Epithelial cell of esophagus (primary cell): ENCODE measurements around the gene GNG12.

Experiments
- DNase-seq: peaks from one replicate; pipeline ENCODE4 v3.0.0; 2010; ENCODE audit warnings: low read depth
- H3K4me3 ChIP-seq: 2 replicates; pipeline ENCODE4 v1.5.1; 2011; ENCODE audit warnings: mild to moderate bottlenecking, low read length, control low read depth
- TF ChIP-seq, protein P1 (sequence below): IDR thresholded peaks from 2 replicates; pipeline ENCODE4 v1.5.1; 2011; ENCODE audit warnings: low read depth, mild to moderate bottlenecking, low read length, control low read depth, inconsistent platforms; ENCODE audit not compliant: insufficient read depth; ENCODE audit errors: missing control alignments

Gene GNG12

DNA sequence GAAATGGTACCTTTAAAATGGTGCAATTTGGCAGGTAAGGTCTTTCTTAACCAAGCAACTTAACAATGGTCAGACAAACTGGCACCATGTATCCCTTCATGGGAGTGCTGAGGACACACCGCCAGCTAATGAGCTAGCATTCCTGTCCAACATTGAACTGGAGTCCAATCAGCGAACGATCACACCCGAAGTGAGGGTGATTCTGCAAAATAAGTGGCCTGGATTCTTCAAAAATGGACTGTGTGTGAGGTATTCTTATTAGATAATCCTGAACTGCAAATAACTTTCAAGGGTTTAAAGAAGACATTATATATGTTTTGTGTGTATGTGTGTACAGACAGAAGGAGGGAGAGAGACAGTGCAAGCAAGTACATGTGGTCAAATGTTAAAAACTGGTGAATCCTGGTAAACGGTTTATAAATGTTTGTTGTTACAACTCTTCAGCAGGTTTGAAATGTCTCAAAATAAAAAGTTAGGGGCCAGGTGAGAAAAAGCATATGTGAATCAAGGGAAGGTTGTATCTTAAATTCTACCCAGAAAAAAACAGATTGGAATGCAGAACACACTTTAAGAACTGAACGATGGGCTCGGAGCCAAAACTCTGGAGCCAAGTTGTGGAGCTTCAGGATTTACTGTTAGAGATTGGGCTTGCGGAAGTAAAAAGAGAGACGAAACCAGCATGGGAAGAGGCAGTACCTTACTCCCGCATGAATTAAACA lies 127.4 kb downstream of the GNG12 start:
- no peak overlapping the region for H3K4me3 ChIP-seq
- no peak for DNase-seq
- TF ChIP-seq, protein P1, sequence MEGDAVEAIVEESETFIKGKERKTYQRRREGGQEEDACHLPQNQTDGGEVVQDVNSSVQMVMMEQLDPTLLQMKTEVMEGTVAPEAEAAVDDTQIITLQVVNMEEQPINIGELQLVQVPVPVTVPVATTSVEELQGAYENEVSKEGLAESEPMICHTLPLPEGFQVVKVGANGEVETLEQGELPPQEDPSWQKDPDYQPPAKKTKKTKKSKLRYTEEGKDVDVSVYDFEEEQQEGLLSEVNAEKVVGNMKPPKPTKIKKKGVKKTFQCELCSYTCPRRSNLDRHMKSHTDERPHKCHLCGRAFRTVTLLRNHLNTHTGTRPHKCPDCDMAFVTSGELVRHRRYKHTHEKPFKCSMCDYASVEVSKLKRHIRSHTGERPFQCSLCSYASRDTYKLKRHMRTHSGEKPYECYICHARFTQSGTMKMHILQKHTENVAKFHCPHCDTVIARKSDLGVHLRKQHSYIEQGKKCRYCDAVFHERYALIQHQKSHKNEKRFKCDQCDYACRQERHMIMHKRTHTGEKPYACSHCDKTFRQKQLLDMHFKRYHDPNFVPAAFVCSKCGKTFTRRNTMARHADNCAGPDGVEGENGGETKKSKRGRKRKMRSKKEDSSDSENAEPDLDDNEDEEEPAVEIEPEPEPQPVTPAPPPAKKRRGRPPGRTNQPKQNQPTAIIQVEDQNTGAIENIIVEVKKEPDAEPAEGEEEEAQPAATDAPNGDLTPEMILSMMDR = no peak

DNA sequence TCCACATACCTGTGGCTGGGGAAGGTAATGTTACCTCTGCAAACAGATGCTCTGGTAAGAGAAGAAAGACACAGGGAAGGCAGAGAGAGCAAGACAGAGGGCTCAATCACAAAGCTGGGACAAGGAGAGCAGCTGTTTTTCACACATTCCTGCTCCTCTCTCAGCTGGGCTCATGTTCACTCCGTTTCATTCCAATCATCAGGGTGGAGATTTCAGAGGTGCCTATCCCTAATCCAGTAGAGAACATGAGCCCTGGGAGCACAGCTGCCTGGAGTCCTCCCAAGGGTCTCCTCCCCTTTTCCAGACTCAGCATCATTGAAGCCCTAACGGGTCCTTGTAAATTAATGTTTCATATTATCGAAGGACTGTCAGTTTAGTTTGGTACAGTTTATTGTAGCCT lies 128.9 kb downstream of the GNG12 start:
- no peak for DNase-seq
- TF ChIP-seq, protein P1 = no peak
- no peak overlapping the region for H3K4me3 ChIP-seq

DNA sequence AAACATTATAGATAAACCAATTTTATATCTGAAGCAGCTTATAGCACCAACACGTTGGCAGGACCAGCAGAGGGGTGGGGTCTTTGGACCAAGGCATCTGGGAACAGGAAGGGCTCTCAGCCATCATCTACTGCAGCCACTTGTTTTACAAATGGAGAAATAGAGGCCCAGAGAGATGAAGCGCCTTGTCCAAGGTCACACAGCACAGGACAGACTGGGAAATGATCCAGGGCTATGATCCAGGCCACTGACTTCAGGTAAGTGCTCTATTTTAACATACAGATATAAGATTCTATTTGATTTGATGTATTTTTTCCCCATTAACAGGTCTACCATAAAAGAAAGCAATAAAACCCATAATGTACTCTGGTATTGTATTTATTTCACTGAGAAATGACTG lies 131.4 kb downstream of the GNG12 start:
- DNase-seq = no peak
- H3K4me3 ChIP-seq = no peak overlapping the region
- TF ChIP-seq, protein P1 = no peak

DNA sequence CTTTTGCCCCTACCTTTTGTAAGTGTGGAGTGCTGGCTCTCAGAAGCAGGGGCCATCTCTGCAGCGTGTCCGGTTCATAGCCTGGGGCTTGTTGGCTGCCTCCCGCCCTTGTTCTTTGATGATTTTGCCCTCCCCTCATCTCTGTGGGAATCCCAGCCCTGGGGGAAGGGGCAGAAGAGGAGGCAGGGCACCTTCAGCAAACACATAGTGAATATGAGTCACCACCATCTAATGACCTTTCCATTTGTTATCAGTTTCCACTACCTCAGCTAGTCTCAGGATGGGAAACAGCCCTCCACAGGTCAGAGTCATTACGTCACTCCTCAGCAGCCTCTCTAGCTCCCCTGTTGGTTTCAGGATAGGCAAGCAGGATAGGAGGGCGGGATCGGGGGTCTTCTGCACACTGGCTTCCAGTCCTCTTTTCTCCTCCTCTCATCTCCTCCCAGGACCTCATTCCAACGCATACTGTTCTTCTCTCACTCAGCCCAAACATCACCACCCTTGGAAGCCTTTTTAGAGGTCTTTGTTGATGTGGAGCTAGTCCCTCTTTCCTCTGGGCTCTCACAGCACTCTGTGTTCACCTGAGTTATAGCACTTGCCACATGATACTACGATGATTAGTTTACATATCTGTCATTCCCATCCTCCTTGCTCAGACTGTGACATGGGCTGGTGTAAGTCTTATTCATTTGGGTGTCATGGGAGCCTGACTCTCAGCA lies 132.4 kb downstream of the GNG12 start:
- TF ChIP-seq, protein P1 = no peak
- H3K4me3 ChIP-seq = no peak overlapping the region
- DNase-seq = peak; percentile 70

DNA sequence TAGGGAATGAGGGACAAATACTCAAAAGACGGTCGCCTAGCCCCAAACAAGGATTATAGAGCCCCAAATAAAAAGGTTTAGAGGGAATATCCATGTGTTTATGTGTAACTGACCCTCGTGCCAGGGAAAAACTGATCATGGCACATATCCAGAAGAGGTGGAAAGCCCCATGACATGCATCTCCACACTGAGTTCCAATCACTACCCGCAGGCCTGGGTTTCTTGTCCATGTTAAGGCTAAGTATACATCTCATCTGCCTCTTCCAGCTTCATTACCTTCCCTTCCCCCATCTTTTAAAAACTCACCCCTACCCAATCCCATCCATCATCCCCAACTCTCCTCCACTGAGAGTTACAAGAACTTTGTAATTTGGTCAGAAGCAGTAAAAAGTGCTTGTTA lies 133.0 kb downstream of the GNG12 start:
- TF ChIP-seq, protein P1 = no peak
- no peak overlapping the region for H3K4me3 ChIP-seq
- no peak for DNase-seq

DNA sequence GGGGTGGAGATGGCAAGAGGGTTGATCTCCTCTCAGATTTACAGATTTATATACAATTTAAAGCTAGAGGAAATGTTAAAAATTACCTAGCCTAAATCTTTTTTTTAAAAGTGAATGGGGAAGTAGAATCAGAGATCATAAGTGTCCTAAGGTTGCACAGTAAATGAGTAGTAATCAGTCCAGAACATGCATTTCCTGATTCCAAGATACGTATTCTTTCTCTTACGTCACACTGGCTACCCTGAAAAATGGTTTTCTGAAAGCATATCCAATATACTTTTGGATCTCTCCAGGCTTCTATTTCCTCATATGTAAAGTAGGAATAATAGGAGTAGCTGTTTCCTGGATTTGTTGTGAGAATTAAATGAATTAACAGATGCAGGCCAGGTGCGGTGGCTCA lies 136.6 kb downstream of the GNG12 start:
- no peak overlapping the region for H3K4me3 ChIP-seq
- TF ChIP-seq, protein P1 = no peak
- DNase-seq = no peak

DNA sequence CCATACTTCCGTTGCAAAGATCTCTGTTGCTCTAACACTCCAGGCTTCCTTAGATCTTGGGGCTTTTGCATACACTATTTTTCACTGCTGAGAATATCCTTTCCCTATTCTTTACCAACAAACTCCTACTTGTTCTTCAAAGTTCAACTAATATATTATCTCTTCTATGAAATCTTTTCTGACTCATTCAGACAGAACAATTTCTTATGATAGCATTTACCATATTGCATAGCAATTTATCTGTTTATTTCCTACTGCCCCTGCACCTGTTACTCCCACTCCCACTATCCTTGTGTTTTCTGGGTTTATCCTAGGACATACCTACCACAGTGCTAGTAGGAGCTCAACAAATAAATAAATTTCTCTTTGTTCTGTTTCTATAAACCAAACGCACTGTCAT lies 137.3 kb downstream of the GNG12 start:
- no peak for DNase-seq
- H3K4me3 ChIP-seq = no peak overlapping the region
- TF ChIP-seq, protein P1 = no peak
